Stimulated activated effector memory CD8-positive, alpha-beta T cell treated with anti-CD3 and anti-CD28 coated beads, Interleukin-12 subunit alpha, Interleukin-12 subunit beta, amount 100 ng/mL, for 72 hours (primary cell): ENCODE measurements around the gene SNX32.
"Not testable (repeated sequence)": the region's sequence is repeated elsewhere in the genome, so short reads cannot be mapped to it uniquely, and the experiment has no call there.

Experiments used
- ATAC-seq: fragments of 150-1000 bp; cut with Tn5 transposase; 2 replicates; pipeline ENCODE4 v1.10.0; 2021
- DNase-seq, 2 donors: peaks; one replicate each; pipeline ENCODE4 v3.0.0; 2021 to 2022; ENCODE audit warnings: low spot score in 2 of 2
- H3K27ac Mint-ChIP-seq: one replicate; pipeline ENCODE4 v1.8.0; 2022; ENCODE audit warnings: mild to moderate bottlenecking, mixed read lengths
- H3K36me3 Mint-ChIP-seq: one replicate; pipeline ENCODE4 v1.8.0; 2022; ENCODE audit warnings: mild to moderate bottlenecking, mixed read lengths
- H3K4me1 Mint-ChIP-seq: one replicate; pipeline ENCODE4 v1.8.0; 2022; ENCODE audit warnings: mixed read lengths
- H3K4me3 Mint-ChIP-seq: one replicate; pipeline ENCODE4 v1.8.0; 2022; ENCODE audit warnings: mild to moderate bottlenecking, mixed read lengths
- H3K9me3 Mint-ChIP-seq: one replicate; pipeline ENCODE4 v1.8.0; 2022; ENCODE audit warnings: mixed read lengths

The SNX32 gene

DNA sequence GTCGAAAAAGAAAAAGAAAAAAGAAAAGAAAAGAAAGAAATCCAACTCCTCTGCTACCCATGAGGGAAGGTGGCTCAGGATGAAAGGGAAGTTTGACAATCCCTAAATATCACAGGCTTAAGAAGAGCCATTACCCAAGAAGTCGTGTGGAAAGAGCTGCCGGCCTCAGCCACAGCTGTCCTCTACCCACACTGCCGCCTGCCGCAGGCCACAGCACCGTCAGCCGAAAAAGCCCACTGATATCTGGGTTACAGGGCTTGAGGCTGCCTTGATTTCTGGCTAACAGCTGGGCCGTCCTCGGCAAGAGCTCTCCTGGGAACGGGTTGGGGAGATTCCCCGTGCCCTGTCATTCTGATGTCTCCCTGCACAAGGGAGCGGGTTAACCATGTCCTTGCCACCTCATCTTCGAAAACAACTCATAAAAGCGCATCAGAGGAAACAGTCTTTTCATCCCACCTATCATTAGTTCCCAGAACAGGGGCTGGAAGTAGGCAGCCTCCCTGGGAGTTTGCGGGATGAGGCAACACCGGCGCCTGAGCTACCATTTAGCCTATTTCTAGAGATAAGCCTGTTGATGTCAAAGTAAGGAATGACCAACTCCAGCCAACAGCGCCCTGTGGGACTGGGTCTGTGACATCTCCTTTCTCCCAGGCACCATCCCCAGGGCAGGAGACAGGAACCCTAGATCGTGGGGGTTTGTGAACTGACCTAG is 21.8 kb upstream of the SNX32 start:
- DNase-seq (no peak), ATAC-seq (no peak)
- Mint-ChIP-seq H3K4me3 (no peak overlapping the region), H3K27ac (no peak overlapping the region), H3K9me3 (no peaks in the 10 kb centered on the region), H3K36me3 (no peaks in the 10 kb centered on the region), H3K4me1 (peaks cover 4% of the 10 kb centered on the region)

GRCh38 chr11:65814131-65814985 is 19.4 kb upstream of the SNX32 start:
- ATAC-seq (no peak), DNase-seq (no peak)
- H3K36me3 Mint-ChIP-seq = peaks cover 5% of the 10 kb centered on the region
- no peak overlapping the region for H3K4me3 Mint-ChIP-seq
- H3K9me3 Mint-ChIP-seq = no peaks in the 10 kb centered on the region
- H3K4me1 Mint-ChIP-seq = peaks cover 12% of the 10 kb centered on the region
- H3K27ac Mint-ChIP-seq = no peak overlapping the region

DNA sequence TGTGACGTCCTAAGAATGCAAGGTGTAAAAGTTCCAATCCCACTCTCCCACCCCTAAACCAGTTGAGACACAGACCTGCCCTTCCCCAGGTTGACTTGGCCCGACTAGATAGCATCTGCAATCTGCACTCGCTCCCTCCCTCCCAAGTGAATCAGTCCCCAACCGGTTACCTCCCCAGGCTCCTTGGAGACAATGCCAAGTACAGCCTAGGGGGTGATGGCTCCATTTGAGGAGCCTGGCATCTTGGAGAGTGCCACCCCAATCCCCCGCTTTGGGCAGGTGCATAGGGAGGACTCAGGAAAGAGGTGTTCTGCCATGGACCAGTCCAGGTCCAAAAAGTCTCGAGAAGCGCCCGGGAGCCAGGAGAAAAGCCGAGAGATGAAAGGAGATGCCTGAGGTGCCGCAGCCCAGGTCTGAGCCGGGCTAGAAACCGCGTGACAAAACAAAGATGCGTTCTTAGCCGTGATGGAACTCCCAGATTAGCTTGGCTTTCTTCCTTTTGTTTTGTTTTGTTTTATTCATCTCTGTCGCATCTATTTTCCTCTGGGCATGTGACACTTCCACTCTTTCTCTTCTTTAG is 18.7 kb upstream of the SNX32 start:
- DNase-seq (no peak), ATAC-seq (no peak)
- Mint-ChIP-seq H3K36me3 (peaks cover 5% of the 10 kb centered on the region), H3K4me3 (no peak overlapping the region), H3K27ac (no peak overlapping the region), H3K4me1 (peaks cover 12% of the 10 kb centered on the region), H3K9me3 (no peaks in the 10 kb centered on the region)

DNA sequence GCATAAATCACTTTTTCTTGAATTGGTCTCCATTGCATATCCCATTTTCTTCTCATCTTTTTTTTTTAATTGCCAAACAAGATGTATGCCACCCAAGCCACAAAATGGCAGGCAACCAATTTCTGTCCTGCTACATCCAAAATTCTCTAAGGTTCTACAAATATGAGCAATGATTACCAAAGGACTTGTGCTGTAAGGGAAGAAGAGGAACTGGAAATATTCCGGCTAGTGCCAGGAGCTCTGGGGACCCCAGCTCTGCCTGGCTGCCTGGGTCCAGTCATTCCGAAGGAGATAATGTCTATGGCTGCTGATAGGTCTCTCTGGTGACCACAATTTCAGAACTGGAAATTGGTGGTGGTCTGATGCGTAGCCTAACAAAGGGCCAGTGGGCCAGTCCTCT is 17.1 kb upstream of the SNX32 start:
- H3K9me3 Mint-ChIP-seq = no peaks in the 10 kb centered on the region
- peak overlapping the region; percentile 76 for H3K4me3 Mint-ChIP-seq
- peaks cover 5% of the 10 kb centered on the region for H3K36me3 Mint-ChIP-seq
- DNase-seq (no peak), ATAC-seq (no peak)
- H3K27ac Mint-ChIP-seq = no peak overlapping the region
- peaks cover 12% of the 10 kb centered on the region for H3K4me1 Mint-ChIP-seq

GRCh38 chr11:65817312-65817834 is 16.4 kb upstream of the SNX32 start:
- H3K4me3 Mint-ChIP-seq = peak overlapping the region; percentile 76
- no peaks in the 10 kb centered on the region for H3K9me3 Mint-ChIP-seq
- H3K27ac Mint-ChIP-seq = peak overlapping the region; percentile 83
- no peak for ATAC-seq
- H3K36me3 Mint-ChIP-seq = peaks cover 5% of the 10 kb centered on the region
- H3K4me1 Mint-ChIP-seq = peaks cover 12% of the 10 kb centered on the region
- no peak for DNase-seq

DNA sequence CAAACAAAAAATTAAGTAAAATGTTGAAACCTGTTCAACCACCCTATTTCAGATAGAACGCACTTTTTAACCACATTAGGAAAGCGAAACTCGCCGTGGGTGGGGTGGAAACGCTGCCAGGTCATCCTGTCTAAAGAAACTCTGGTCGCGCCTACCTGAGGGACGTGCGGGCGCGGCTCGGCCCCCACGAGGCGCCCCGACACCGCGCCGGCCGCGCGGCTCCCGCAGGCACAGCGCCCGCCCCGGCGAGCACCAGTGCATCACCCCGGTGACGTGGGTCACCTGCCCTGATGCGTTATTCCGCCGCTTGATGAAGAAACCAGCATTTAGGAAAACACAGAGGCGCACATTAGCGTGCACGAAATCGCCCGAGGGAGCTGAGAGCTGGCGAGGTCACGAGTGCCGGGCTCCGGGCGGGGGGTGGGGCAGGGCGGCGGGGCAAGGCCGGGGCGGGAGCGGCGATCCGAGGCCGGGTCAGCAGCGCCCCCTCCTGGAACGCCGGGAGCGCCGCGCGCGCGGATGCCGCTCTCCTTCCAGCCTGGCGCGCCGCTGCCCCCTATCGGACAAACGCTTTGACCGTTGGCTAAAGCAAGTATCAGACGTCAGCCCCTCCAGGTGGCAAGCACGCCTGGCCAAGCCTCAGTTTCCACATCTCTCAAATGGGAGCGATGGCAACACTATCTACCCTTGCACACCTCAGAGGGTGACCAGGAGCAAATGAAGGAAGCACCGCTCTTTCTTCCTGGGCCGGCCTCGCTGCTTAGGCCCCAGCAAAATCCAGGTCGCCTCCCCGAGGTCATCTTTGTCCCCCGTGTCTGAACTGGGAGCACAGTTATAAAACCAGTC is 15.7 kb upstream of the SNX32 start:
- Mint-ChIP-seq H3K4me3 (peak overlapping the region; percentile 76), H3K36me3 (peaks cover 5% of the 10 kb centered on the region), H3K27ac (peak overlapping the region; percentile 83), H3K9me3 (no peaks in the 10 kb centered on the region), H3K4me1 (peaks cover 12% of the 10 kb centered on the region)
- ATAC-seq = peak; percentile 91
- DNase-seq = peak; percentile 99 to 100

GRCh38 chr11:65821107-65821506 is 12.7 kb upstream of the SNX32 start:
- H3K36me3 Mint-ChIP-seq = peaks cover 5% of the 10 kb centered on the region
- H3K4me3 Mint-ChIP-seq = no peak overlapping the region
- peaks cover 12% of the 10 kb centered on the region for H3K4me1 Mint-ChIP-seq
- DNase-seq (no peak), ATAC-seq (no peak)
- no peaks in the 10 kb centered on the region for H3K9me3 Mint-ChIP-seq
- no peak overlapping the region for H3K27ac Mint-ChIP-seq

DNA sequence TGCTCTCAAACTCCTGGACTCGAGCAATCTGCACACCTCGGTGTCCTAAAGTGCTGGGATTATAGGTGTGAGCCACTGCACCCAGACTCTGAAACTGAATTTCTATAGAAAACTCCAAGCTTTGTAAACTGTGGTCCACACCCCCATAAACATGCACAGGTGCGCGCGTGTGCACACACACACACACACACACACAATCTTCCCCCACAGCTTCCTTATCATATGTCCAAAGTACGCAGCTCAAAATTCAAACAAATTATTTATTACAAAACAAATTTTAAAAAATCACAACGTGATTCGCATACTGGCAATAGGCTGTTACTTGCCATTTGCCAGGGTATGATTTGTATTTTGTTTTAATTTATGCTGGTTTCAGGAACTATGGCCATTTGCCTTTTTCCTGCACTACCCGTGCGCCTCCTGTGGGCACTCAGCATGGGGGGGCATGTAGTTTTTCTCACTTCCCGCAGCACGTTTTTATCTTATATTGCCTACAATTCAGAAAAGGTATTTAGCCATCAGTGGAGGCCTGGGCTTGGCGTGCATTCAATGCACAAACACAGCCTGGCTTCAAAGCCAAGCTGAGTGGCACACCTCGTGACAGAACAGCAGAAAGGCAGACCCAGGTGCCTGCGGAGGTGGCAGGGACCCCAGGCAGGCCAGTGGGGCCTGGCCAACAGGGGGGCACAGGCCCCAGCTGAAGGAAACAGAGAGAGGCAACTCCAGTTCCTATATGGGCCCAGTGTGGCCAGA is 10.8 kb upstream of the SNX32 start:
- H3K27ac Mint-ChIP-seq = no peak overlapping the region
- H3K4me1 Mint-ChIP-seq = peaks cover 9% of the 10 kb centered on the region
- DNase-seq = no peak
- no peak for ATAC-seq
- H3K4me3 Mint-ChIP-seq = no peak overlapping the region
- H3K9me3 Mint-ChIP-seq = no peaks in the 10 kb centered on the region
- H3K36me3 Mint-ChIP-seq = peaks cover 5% of the 10 kb centered on the region

- no peaks in the 10 kb centered on the region for H3K9me3 Mint-ChIP-seq
- ATAC-seq = no peak
- peak overlapping the region; percentile 43 for H3K27ac Mint-ChIP-seq
- no peak for DNase-seq
- H3K36me3 Mint-ChIP-seq = no peaks in the 10 kb centered on the region
- no peak overlapping the region for H3K4me3 Mint-ChIP-seq
- peaks cover 21% of the 10 kb centered on the region for H3K4me1 Mint-ChIP-seq
Measured at GRCh38 chr11:65826984-65827735, 6.6 kb upstream of the SNX32 start.

- H3K4me3 Mint-ChIP-seq = no peak overlapping the region
- H3K9me3 Mint-ChIP-seq = peaks cover 5% of the 10 kb centered on the region
- H3K27ac Mint-ChIP-seq = no peak overlapping the region
- H3K4me1 Mint-ChIP-seq = peaks cover 31% of the 10 kb centered on the region
- no peak for DNase-seq
- no peak for ATAC-seq
- H3K36me3 Mint-ChIP-seq = no peaks in the 10 kb centered on the region
Measured at GRCh38 chr11:65829459-65829858, 4.3 kb upstream of the SNX32 start.

GRCh38 chr11:65832231-65832630 is 1.5 kb upstream of the SNX32 start:
- not testable (repeated sequence) for ATAC-seq, H3K36me3 Mint-ChIP-seq, H3K9me3 Mint-ChIP-seq, DNase-seq, H3K4me3 Mint-ChIP-seq
- H3K4me1 Mint-ChIP-seq = peaks cover 30% of the 10 kb centered on the region
- H3K27ac Mint-ChIP-seq = peak overlapping the region; percentile 1

GRCh38 chr11:65834202-65834601 is 439 bp downstream of the SNX32 start:
- H3K4me1 Mint-ChIP-seq = peaks cover 21% of the 10 kb centered on the region
- H3K27ac Mint-ChIP-seq = no peak overlapping the region
- peaks cover 5% of the 10 kb centered on the region for H3K9me3 Mint-ChIP-seq
- no peaks in the 10 kb centered on the region for H3K36me3 Mint-ChIP-seq
- no peak for DNase-seq
- no peak overlapping the region for H3K4me3 Mint-ChIP-seq
- ATAC-seq = no peak

GRCh38 chr11:65842144-65842543 is 8.4 kb downstream of the SNX32 start:
- no peak for ATAC-seq
- Mint-ChIP-seq H3K4me1 (no peaks in the 10 kb centered on the region), H3K27ac (no peak overlapping the region), H3K36me3 (no peaks in the 10 kb centered on the region), H3K4me3 (no peak overlapping the region), H3K9me3 (no peaks in the 10 kb centered on the region)
- DNase-seq = no peak

GRCh38 chr11:65843811-65844210 is 10.0 kb downstream of the SNX32 start:
- Mint-ChIP-seq H3K36me3 (no peaks in the 10 kb centered on the region), H3K9me3 (no peaks in the 10 kb centered on the region), H3K27ac (no peak overlapping the region), H3K4me3 (no peak overlapping the region), H3K4me1 (no peaks in the 10 kb centered on the region)
- ATAC-seq = no peak
- DNase-seq = no peak
